KOPT-K1 (cell line): Measurements from ENCODE around the gene TBC1D22A.

ENCODE experiments used
- H3K27ac ChIP-seq: fragments of 200-600 bp; sonication (generic); 2 replicates; pipeline ENCODE4 v1.5.1; 2016; ENCODE audit warnings: antibody characterized with exemption, mild to moderate bottlenecking, low read depth, low read length; ENCODE audit not compliant: poor library complexity, severe bottlenecking
- H3K36me3 ChIP-seq: fragments of 200-600 bp; sonication (generic); 2 replicates; pipeline ENCODE4 v1.5.1; 2017; ENCODE audit warnings: antibody characterized with exemption, mild to moderate bottlenecking, low read length, moderate library complexity; ENCODE audit not compliant: insufficient read depth
- H3K9me3 ChIP-seq: fragments of 200-600 bp; sonication (generic); 2 replicates; pipeline ENCODE4 v1.5.1; 2017; ENCODE audit warnings: antibody characterized with exemption, low read length, mild to moderate bottlenecking; ENCODE audit not compliant: insufficient read depth, poor library complexity, severe bottlenecking

The TBC1D22A gene

GRCh38 chr22:46878191-46878948, 115.9 kb downstream of the TBC1D22A start:
- Histone ChIP-seq H3K36me3 (no peaks in the 10 kb centered on the region; the same call in 1 of the 2 replicates), H3K27ac (no peak overlapping the region)

GRCh38 chr22:46879083-46879482, 116.6 kb downstream of the TBC1D22A start:
- Histone ChIP-seq H3K9me3 (no peaks in the 10 kb centered on the region), H3K36me3 (no peaks in the 10 kb centered on the region; the same call in 1 of the 2 replicates), H3K27ac (no peak overlapping the region)

More at GRCh38 chr22:46878191-46878948, 115.9 kb downstream of the TBC1D22A start:
- H3K9me3 ChIP-seq: no peaks in the 10 kb centered on the region

DNA sequence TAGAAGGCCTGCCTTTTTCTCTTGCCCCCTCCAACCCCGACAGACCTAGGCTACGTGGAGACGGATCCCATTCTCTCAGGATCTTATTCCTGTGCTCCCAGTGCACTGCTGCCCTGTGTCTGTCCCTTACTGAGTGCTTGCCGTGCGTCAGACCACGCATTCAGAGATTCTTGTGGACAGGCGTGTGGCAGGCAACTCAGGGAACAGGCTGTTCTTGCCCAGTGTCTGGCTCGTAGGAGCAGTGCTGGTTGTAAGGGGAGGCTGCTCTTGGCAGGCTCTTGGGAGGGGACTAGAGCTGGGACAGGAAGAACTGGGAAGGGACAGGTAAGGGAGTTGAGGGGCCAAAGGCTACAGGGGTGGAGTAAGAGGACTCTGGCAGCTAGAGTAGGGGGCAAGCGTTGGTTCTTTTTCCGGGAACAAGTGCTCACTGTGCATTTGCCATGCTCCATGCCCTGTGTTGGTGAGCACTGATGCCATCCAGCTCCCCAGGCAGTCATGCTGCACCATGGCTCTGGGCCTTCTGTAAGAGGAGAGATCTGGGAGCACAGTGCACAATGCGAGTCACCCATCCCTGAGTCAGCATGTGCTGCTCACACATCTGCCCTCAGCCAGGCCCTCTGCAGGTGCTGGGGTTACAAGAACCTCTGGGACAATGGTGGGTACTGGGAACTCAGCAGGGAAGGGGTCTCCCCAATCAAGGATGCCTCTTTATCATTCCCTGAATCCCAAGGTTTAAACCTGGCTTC, 119.1 kb downstream of the TBC1D22A start:
- Histone ChIP-seq H3K36me3 (peaks cover 12% of the 10 kb centered on the region; the same call in 1 of the 2 replicates), H3K27ac (no peak overlapping the region), H3K9me3 (no peaks in the 10 kb centered on the region)

GRCh38 chr22:46883092-46883910, 120.9 kb downstream of the TBC1D22A start:
- Histone ChIP-seq H3K36me3 (peaks cover 12% of the 10 kb centered on the region; the same call in 1 of the 2 replicates), H3K9me3 (no peaks in the 10 kb centered on the region), H3K27ac (no peak overlapping the region)

DNA sequence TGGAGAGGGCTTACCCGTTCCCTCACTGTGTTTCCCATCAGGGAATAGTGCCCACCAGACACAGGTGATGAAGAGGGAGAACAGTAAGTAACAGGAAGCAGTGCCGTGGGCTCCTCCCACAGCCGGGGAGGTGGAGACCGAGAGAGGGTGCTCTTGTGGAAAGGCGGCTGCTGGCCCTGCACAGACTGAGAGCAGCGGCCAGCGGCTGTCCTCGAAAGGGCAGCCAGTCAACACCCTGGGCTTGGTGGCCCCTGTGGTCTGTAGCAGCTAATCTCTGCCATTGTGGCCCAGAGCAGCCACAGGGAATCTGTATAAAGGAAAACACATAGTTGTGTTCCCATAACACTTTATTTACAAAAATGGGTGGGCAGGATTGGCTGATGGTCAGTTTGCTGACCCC, 121.9 kb downstream of the TBC1D22A start:
- H3K27ac ChIP-seq: no peak overlapping the region
- peaks cover 12% of the 10 kb centered on the region; the same call in 1 of the 2 replicates for H3K36me3 ChIP-seq
- no peaks in the 10 kb centered on the region for H3K9me3 ChIP-seq

- no peaks in the 10 kb centered on the region for H3K9me3 ChIP-seq
- H3K27ac ChIP-seq: no peak overlapping the region
- peaks cover 19% of the 10 kb centered on the region for H3K36me3 ChIP-seq
Measured at GRCh38 chr22:46887978-46888377, 125.5 kb downstream of the TBC1D22A start.

- Histone ChIP-seq H3K27ac (no peak overlapping the region), H3K36me3 (peaks cover 25% of the 10 kb centered on the region), H3K9me3 (no peaks in the 10 kb centered on the region)
Measured at GRCh38 chr22:46890819-46891218, 128.4 kb downstream of the TBC1D22A start.

- H3K27ac ChIP-seq: no peak overlapping the region
- H3K9me3 ChIP-seq: no peaks in the 10 kb centered on the region
- peaks cover 24% of the 10 kb centered on the region for H3K36me3 ChIP-seq
Measured at GRCh38 chr22:46891382-46891951, 129.0 kb downstream of the TBC1D22A start.

GRCh38 chr22:46892866-46893265, 130.4 kb downstream of the TBC1D22A start:
- peaks cover 34% of the 10 kb centered on the region for H3K36me3 ChIP-seq
- H3K9me3 ChIP-seq: no peaks in the 10 kb centered on the region

GRCh38 chr22:46893281-46894020, 131.0 kb downstream of the TBC1D22A start:
- Histone ChIP-seq H3K27ac (no peak overlapping the region), H3K9me3 (no peaks in the 10 kb centered on the region), H3K36me3 (peaks cover 37% of the 10 kb centered on the region)

More at GRCh38 chr22:46892866-46893265, 130.4 kb downstream of the TBC1D22A start:
- no peak overlapping the region for H3K27ac ChIP-seq

GRCh38 chr22:46894081-46894671, 131.7 kb downstream of the TBC1D22A start:
- Histone ChIP-seq H3K27ac (no peak overlapping the region), H3K9me3 (no peaks in the 10 kb centered on the region), H3K36me3 (peaks cover 37% of the 10 kb centered on the region)

DNA sequence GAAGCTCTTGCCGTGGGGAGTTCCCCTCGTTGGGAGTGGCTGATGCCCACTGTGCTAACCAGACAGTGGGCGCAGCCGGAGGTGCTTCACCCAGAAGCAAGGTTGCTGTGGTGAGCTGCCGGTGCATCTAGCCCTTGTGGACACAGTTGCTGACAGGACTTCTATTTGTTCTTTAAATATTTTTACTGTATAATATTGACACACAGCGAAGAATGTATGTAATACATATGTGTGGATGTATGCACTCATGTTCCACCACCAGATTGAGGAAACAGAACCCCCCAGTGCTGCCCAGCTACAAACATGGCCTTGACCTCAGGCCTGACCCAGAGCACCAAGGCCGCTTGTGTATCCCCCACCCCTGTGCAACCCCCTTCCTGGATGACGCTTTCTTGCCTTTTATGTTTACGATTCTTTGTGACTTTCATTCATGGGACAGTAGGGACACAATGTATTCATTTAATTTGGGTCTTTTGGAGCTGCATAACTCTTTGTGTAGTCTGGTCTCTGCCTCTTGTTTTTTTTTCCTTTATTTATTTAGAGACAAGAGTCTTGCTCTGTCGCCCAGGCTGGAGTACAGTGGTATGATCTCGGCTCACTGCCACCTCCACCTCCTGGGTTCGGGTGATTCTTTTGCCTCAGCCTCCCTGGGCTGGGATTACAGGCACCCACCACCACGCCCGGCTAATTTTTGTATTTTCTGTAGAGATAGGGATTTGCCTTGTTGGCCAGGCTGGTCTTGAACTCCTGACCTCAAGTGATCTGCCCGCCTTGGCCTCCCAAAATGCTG, 132.6 kb downstream of the TBC1D22A start:
- Histone ChIP-seq H3K27ac (no peak overlapping the region), H3K36me3 (peaks cover 37% of the 10 kb centered on the region), H3K9me3 (no peaks in the 10 kb centered on the region)

GRCh38 chr22:46895753-46896152, 133.3 kb downstream of the TBC1D22A start:
- peaks cover 37% of the 10 kb centered on the region for H3K36me3 ChIP-seq
- H3K27ac ChIP-seq: no peak overlapping the region
- H3K9me3 ChIP-seq: no peaks in the 10 kb centered on the region
